Right lobe of liver (tissue), 6 donors: ENCODE results near the gene TEDC1. TPM values are rescaled to one million over a fixed set of nuclear protein-coding genes. Genes with fewer than 3 reads are reported as not detected.

Source experiments
- ATAC-seq, 4 donors: fragments of 200-7000 bp; cut with Tn5 transposase; one replicate each; pipeline ENCODE4 v1.9.1; 2020; ENCODE audit warnings: mild to moderate bottlenecking in 4 of 4, moderate library complexity in 4 of 4
- DNase-seq, 3 donors: peaks; one replicate each; pipeline ENCODE4 v3.0.0-alpha.2; 2020
- H3K27ac ChIP-seq, 3 donors: fragments of 200-600 bp; one replicate each; pipeline ENCODE4 v1.8.0; 2022
- H3K27me3 ChIP-seq, 2 donors: fragments of 200-600 bp; one replicate each; pipeline ENCODE4 v1.8.0; 2022
- H3K36me3 ChIP-seq, 4 donors: fragments of 200-600 bp; sonication (generic) in 1 of 4; one replicate each; pipeline versions ENCODE4 v1.5.1 to v1.8.0; 2017 to 2022; ENCODE audit warnings: control low read depth in 1 of 4
- H3K4me1 ChIP-seq, 4 donors: fragments of 200-600 bp; sonication (generic) in 1 of 4; one replicate each; pipeline versions ENCODE4 v1.5.1 to v1.8.0; 2017 to 2022; ENCODE audit warnings: control low read depth in 1 of 4
- H3K4me3 ChIP-seq, 3 donors: fragments of 200-600 bp; one replicate each; pipeline ENCODE4 v1.8.0; 2022
- H3K9me3 ChIP-seq, 4 donors: fragments of 200-600 bp; sonication (generic) in 1 of 4; one replicate each; pipeline versions ENCODE4 v1.5.1 to v1.8.0; 2017 to 2022; ENCODE audit warnings: control low read depth in 1 of 4
- POLR2A ChIP-seq: fragments of 450-650 bp; IDR thresholded peaks from one replicate; pipeline ENCODE4 v1.6.1; 2017; ENCODE audit warnings: antibody characterized with exemption, mild to moderate bottlenecking
- WGBS: methylation state at CpG from one replicate; pipeline ENCODE4 v1.1.6; 2018; ENCODE audit warnings: low coverage, low lambda C conversion rate; ENCODE audit not compliant: insufficient coverage; ENCODE audit errors: missing lambda C conversion rate; 5-methylcytosine and 5-hydroxymethylcytosine counted together
- intact Hi-C, 2 donors: fragments of 100-400 bp; cut with DNase I; formaldehyde crosslinking; loops; one replicate each; pipeline versions ENCODE4 v1.11.2 to v1.14.1; 2022
- total RNA-seq, 6 experiments: library from RNA; depleted of rRNA in 2 of 6; stranded (reverse); fragments of >200 nt in 2 of 6; fragmentation: NEBNext Ultra II Directional in 3 of 6; extraction: Animal tissue kit (Norgen Biotek cat#: 25700) in 3 of 6; gene quantifications; one replicate each; pipeline versions ENCODE4 v1.1.0 to v1.2.4, GENCODE V29; 2016 to 2023
- TF ChIP-seq, protein P1 (sequence below), 4 donors: fragments of 200-600 bp in 3 of 4; fragments of 450-650 bp in 1 of 4; IDR thresholded peaks; one replicate each; pipeline versions ENCODE4 v1.5.1 to v1.8.0; 2016 to 2022; ENCODE audit warnings: antibody characterized with exemption in 4 of 4, mild to moderate bottlenecking in 2 of 4
- donor health status: DM: no; HTN: yes; CAD: no.
- donor health status: DM: no; HTN: no; CAD: no.
- donor health status: DM: no; HTN: no; CAD: no.
- donor health status: DM: no; HTN: yes; CAD: no.
- donor health status: DM: no; HTN: yes; CAD: no.

TEDC1 gene
- total RNA-seq, 6 experiments from 2014 or later = 2.2 to 8.1 (median 3.9) TPM

GRCh38 chr14:105448706-105449111, 42.3 kb upstream of the TEDC1 start:
- Histone ChIP-seq H3K4me3 (no peak overlapping the region), H3K36me3 (peaks cover 0 to 10% (median 0%) of the 10 kb centered on the region in 4 donors), H3K27ac (no peak overlapping the region), H3K27me3 (no peaks in the 10 kb centered on the region), H3K9me3 (no peaks in the 10 kb centered on the region), H3K4me1 (no peaks in the 10 kb centered on the region)
- ATAC-seq = peak; percentile 83 to 93 (median 90)
- TF ChIP-seq, protein P1, sequence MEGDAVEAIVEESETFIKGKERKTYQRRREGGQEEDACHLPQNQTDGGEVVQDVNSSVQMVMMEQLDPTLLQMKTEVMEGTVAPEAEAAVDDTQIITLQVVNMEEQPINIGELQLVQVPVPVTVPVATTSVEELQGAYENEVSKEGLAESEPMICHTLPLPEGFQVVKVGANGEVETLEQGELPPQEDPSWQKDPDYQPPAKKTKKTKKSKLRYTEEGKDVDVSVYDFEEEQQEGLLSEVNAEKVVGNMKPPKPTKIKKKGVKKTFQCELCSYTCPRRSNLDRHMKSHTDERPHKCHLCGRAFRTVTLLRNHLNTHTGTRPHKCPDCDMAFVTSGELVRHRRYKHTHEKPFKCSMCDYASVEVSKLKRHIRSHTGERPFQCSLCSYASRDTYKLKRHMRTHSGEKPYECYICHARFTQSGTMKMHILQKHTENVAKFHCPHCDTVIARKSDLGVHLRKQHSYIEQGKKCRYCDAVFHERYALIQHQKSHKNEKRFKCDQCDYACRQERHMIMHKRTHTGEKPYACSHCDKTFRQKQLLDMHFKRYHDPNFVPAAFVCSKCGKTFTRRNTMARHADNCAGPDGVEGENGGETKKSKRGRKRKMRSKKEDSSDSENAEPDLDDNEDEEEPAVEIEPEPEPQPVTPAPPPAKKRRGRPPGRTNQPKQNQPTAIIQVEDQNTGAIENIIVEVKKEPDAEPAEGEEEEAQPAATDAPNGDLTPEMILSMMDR (IDR thresholded peaks at IDR 0.05) = peak; percentile 79 to 91 (median 83)
- TF ChIP-seq POLR2A = no peak
- DNase-seq = peak; percentile 67 to 76 (median 70)
- intact Hi-C loops = no loop called here
- WGBS = no CpG with 5 or more reads among the region's 16 CpGs

DNA sequence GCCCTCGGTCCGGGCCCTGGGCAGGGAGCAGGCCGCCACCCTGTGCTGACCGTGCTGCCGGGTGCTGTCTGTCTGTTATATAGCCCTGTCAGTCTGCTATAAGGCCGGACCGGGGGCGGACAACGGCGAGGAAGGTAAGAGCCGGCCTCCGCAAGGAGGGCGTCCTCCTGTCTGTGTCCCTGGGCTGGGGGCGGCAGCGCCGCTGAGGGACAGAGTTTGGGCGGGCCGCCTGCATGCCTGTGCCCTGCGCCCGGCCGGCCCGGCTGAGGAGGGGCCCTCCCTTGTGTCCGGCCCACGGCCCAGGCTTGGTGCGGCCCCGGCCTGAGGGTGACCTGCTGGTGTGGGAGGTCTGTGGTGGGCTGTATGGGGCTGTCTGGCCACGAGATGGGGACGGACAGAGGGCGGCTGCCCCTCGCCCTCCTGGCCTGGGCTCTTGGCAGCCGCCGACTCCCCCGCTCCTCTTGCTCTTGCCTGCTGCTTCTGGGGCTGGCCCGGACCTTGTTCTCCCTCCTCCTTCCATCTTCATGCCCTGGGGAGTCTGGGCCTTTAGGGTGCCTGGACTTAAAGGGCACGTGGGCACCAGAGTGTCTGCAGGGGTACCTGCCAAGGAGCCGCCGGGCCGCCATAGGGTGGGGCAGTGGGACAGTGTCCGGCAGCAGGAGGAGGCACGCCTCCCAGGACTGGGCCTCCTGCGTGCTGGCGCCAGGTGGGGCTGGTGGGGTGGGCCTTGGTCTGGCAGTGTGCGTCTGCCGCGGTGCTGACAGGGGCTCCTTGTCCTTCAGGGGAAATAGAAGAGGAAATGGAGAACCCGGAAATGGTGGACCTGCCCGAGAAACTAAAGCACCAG, 41.5 kb upstream of the TEDC1 start:
- H3K4me1 ChIP-seq = no peaks in the 10 kb centered on the region
- no peaks in the 10 kb centered on the region for H3K9me3 ChIP-seq
- 87% methylated on average over 6 of the region's 47 CpGs for WGBS
- peaks cover 0 to 14% (median 0%) of the 10 kb centered on the region in 4 donors for H3K36me3 ChIP-seq
- intact Hi-C loops = no loop called here
- no peaks in the 10 kb centered on the region for H3K27me3 ChIP-seq
- ATAC-seq = no peak
- TF ChIP-seq POLR2A = no peak
- TF ChIP-seq, protein P1 (IDR thresholded peaks at IDR 0.05) = no peak
- no peak overlapping the region for H3K27ac ChIP-seq
- H3K4me3 ChIP-seq = no peak overlapping the region
- peak in 1 of 3 donors; percentile 56 for DNase-seq

DNA sequence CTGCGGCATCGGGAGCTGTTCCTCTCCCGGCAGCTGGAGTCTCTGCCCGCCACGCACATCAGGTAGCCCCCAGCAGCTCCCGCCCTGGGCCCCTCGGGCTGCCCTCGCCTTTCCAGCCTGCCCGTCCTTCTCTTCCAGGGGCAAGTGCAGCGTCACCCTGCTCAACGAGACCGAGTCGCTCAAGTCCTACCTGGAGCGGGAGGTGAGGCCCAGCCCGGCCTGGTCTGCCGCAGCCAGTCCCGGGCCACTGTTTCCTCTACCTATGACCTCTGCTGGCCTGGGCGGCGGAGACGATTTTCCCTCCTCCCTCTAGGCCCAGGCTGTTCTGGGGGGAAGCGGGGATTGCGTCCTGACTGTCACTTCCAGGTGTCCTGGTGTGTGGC, 40.9 kb upstream of the TEDC1 start:
- Histone ChIP-seq H3K27me3 (no peaks in the 10 kb centered on the region), H3K4me1 (no peaks in the 10 kb centered on the region), H3K27ac (no peak overlapping the region), H3K4me3 (no peak overlapping the region), H3K36me3 (peaks cover 0 to 14% (median 0%) of the 10 kb centered on the region in 4 donors), H3K9me3 (no peaks in the 10 kb centered on the region)
- DNase-seq (peak in 1 of 3 donors; percentile 40), ATAC-seq (no peak)
- TF ChIP-seq POLR2A = no peak
- TF ChIP-seq, protein P1 (IDR thresholded peaks at IDR 0.05) = no peak
- intact Hi-C loops = no loop called here
- WGBS = 97% methylated on average over 6 of the region's 22 CpGs

DNA sequence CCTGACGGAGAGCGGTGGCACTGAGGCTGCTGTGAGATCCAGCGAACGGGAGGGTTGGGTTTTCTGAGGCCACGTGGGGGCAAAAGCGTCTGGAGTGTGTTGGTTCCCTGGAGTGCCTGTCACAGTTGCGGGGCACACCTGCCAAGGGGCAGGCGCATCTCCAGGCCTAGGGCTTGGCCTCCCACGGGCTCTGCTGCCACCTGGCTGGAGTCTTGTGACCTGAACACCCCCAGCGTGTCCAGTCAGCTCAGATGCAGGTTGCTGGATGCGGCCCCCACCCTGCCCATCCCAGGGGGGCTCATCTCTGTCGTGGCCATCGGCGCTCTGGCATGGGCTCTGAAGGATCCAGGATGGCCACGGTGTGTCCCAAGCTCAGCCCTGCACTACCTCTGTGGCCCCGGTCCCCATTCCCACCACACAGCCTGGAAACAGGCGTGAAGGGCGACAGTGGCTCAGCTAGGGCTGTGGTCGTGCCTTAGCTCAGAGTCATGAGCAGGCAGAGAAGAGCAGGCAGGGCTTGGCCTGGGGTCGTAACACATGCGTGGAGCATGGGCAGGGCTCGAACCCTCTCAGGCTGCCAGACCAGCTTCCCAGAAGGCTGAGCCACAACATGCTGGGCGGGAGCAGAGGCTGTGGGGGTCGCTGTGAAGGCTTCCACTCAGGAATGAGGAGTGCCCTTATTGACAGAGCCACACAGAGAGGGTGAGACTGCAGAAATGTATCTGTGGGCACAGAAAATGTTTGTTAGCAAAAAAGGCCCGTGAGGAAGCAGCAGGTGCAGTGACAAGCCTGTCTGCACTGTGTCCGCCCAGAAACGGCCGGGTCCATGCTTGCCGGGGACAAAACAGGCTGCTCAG, 40.0 kb upstream of the TEDC1 start:
- intact Hi-C loops = no loop called here
- Histone ChIP-seq H3K27me3 (no peaks in the 10 kb centered on the region), H3K4me1 (no peaks in the 10 kb centered on the region), H3K9me3 (no peaks in the 10 kb centered on the region), H3K36me3 (peaks cover 0 to 14% (median 0%) of the 10 kb centered on the region in 4 donors), H3K4me3 (no peak overlapping the region), H3K27ac (no peak overlapping the region)
- TF ChIP-seq, protein P1 (IDR thresholded peaks at IDR 0.05) = peak in 1 of 4 donors; percentile 15
- no peak for TF ChIP-seq POLR2A
- DNase-seq (peak in 1 of 3 donors; percentile 46), ATAC-seq (no peak)
- 89% methylated on average over 3 of the region's 29 CpGs for WGBS
